Testis (tissue), 3 donors: ENCODE measurements around the gene SLC1A3. TPM values are rescaled to one million over a fixed set of nuclear protein-coding genes. Genes with fewer than 3 reads are reported as not detected.

ENCODE experiments used
- DNase-seq: peaks from one replicate; pipeline ENCODE4 v3.0.0-alpha.2; 2019
- H3K27ac ChIP-seq, 2 donors: fragments of 200-600 bp; sonication (generic); one replicate each; pipeline ENCODE4 v1.5.1; 2019
- H3K27me3 ChIP-seq: fragments of 200-600 bp; sonication (generic); one replicate; pipeline ENCODE4 v1.5.1; 2019
- H3K36me3 ChIP-seq: fragments of 200-600 bp; sonication (generic); one replicate; pipeline ENCODE4 v1.5.1; 2017; ENCODE audit warnings: low read depth; ENCODE audit errors: missing control alignments
- H3K4me1 ChIP-seq: fragments of 200-600 bp; sonication (generic); one replicate; pipeline ENCODE4 v1.5.1; 2019
- H3K4me3 ChIP-seq, 2 donors: fragments of 200-600 bp; sonication (generic); one replicate each; pipeline ENCODE4 v1.5.1; 2017 to 2019
- H3K9me3 ChIP-seq: fragments of 200-600 bp; sonication (generic); one replicate; pipeline ENCODE4 v1.5.1; 2017
- CTCF ChIP-seq, 3 experiments: fragments of 450-650 bp in 2 of 3; fragments of 200-600 bp in 1 of 3; sonication (generic) in 1 of 3; IDR thresholded peaks; one replicate each; pipeline ENCODE4 v1.5.1; 2016 to 2019; ENCODE audit warnings: antibody characterized with exemption in 3 of 3, mild to moderate bottlenecking in 2 of 3, moderate library complexity in 1 of 3
- POLR2A ChIP-seq: fragments of 450-650 bp; IDR thresholded peaks from one replicate; pipeline ENCODE4 v1.6.1; 2017; ENCODE audit warnings: antibody characterized with exemption, mild to moderate bottlenecking, moderate library complexity
- WGBS, 2 donors: methylation state at CpG; one replicate each; pipeline ENCODE4 v1.1.5; 2018; 5-methylcytosine and 5-hydroxymethylcytosine counted together
- intact Hi-C: fragments of 100-400 bp; cut with DNase I; formaldehyde crosslinking; loops from one replicate; pipeline ENCODE4 v1.15.1; 2023; ENCODE audit warnings: low total_unique reads
- polyA plus RNA-seq: library from polyadenylated mRNA; stranded (reverse); fragments of 350-450 nt; fragmentation: Illumina TruSeq; extraction: RNeasy Lipid Tissue Mini Kit (QIAGEN cat#74804); gene quantifications from one replicate; pipeline ENCODE4 v1.2.3, GENCODE V29; 2014; ENCODE audit warnings: low read depth, low replicate concordance; ENCODE audit not compliant: insufficient read depth
- total RNA-seq, 2 donors: library from RNA; depleted of rRNA; stranded (reverse); fragments of >200 nt; gene quantifications; one replicate each; pipeline ENCODE4 v1.2.3, GENCODE V29; 2016

SLC1A3 gene
- total and polyA plus RNA-seq, 3 donors from 2014 or later = 3.6 to 10.8 (median 6.6) TPM

- no peak for TF ChIP-seq CTCF (IDR thresholded peaks at IDR 0.05)
- no peak for TF ChIP-seq POLR2A
- DNase-seq = no peak
- no peaks in the 10 kb centered on the region for H3K9me3 ChIP-seq
- intact Hi-C loops = no loop called here
- H3K27me3 ChIP-seq = no peaks in the 10 kb centered on the region
- H3K4me1 ChIP-seq = no peaks in the 10 kb centered on the region
- H3K27ac ChIP-seq = no peak overlapping the region
- H3K36me3 ChIP-seq = no peaks in the 10 kb centered on the region
- no peak overlapping the region for H3K4me3 ChIP-seq
Measured at GRCh38 chr5:36605241-36605640, 1.2 kb upstream of the SLC1A3 start.

GRCh38 chr5:36606036-36606427, 374 bp upstream of the SLC1A3 start:
- peak overlapping the region; percentile 51 to 57 for H3K4me3 ChIP-seq
- H3K4me1 ChIP-seq = no peaks in the 10 kb centered on the region
- 2 to 3% methylated on average over 11 of the region's 11 CpGs for WGBS, 2 donors
- H3K27ac ChIP-seq = no peak overlapping the region
- no peaks in the 10 kb centered on the region for H3K9me3 ChIP-seq
- no peak for DNase-seq
- intact Hi-C loops = no loop called here
- no peaks in the 10 kb centered on the region for H3K27me3 ChIP-seq
- no peaks in the 10 kb centered on the region for H3K36me3 ChIP-seq
- TF ChIP-seq POLR2A (no peak), CTCF (IDR thresholded peaks at IDR 0.05) (no peak)

- Histone ChIP-seq H3K27ac (peak overlapping the region; percentile 29 to 69), H3K4me1 (no peaks in the 10 kb centered on the region), H3K27me3 (no peaks in the 10 kb centered on the region), H3K36me3 (no peaks in the 10 kb centered on the region), H3K4me3 (peak overlapping the region; percentile 51 to 57), H3K9me3 (no peaks in the 10 kb centered on the region)
- 3% methylated on average over 11 of the region's 11 CpGs for WGBS, 2 donors
- intact Hi-C loops = no loop called here
- DNase-seq = peak; percentile 46
- no peak for TF ChIP-seq CTCF (IDR thresholded peaks at IDR 0.05)
- no peak for TF ChIP-seq POLR2A
Measured at GRCh38 chr5:36607114-36607571, 737 bp downstream of the SLC1A3 start.

GRCh38 chr5:36607838-36608783, 1.7 kb downstream of the SLC1A3 start:
- 68 to 74% methylated on average over 10 of the region's 10 CpGs for WGBS, 2 donors
- DNase-seq = no peak
- H3K36me3 ChIP-seq = no peaks in the 10 kb centered on the region
- TF ChIP-seq CTCF (IDR thresholded peaks at IDR 0.05) = no peak
- TF ChIP-seq POLR2A = no peak
- no peaks in the 10 kb centered on the region for H3K4me1 ChIP-seq
- no peak overlapping the region for H3K27ac ChIP-seq
- peak overlapping the region in 1 of 2 donors; percentile 57 for H3K4me3 ChIP-seq
- no peaks in the 10 kb centered on the region for H3K27me3 ChIP-seq
- intact Hi-C loops = no loop called here
- no peaks in the 10 kb centered on the region for H3K9me3 ChIP-seq
